HCT116 (cell line): Measurements from ENCODE around the gene CASTOR1. TPM values are rescaled to one million over a fixed set of nuclear protein-coding genes. Genes with fewer than 3 reads are reported as not detected.

Source experiments
- ATAC-seq: fragments of 200-7000 bp; cut with Tn5 transposase; 2 replicates; pipeline ENCODE4 v1.9.1; 2020; ENCODE audit warnings: mild to moderate bottlenecking, moderate library complexity
- BruUV-seq: library from RNA; stranded (reverse); fragments of 400-500 nt; replicated peaks from 2 replicates; lab custom pipeline; 2021; lab: Mats Ljungman, UMichigan
- CTCF ChIA-PET: fragments of 300-600 bp; sonication (Branson Sonifier 250); formaldehyde crosslinking; loops from one replicate; lab custom pipeline; 2021; ENCODE audit warnings: antibody characterized with exemption; lab: Charles Lee
- POLR2A ChIA-PET: fragments of 300-600, 350-600 bp; sonication (Branson Sonifier 250); formaldehyde crosslinking; loops from one replicate; lab custom pipeline; 2021; ENCODE audit warnings: antibody characterized with exemption; lab: Charles Lee
- RAD21 ChIA-PET, 2 experiments: fragments of 300-600 bp; sonication (Branson Sonifier 250); formaldehyde crosslinking; loops; one replicate each; lab custom pipeline; 2023; ENCODE audit warnings: low total read pairs in 2 of 2; ENCODE audit not compliant: uncharacterized antibody in 2 of 2, unreplicated experiment in 2 of 2, low non-redundant PET in 1 of 2; lab: Charles Lee
- DNase-seq: peaks from one replicate; pipeline ENCODE4 v3.0.0-alpha.2; 2010; ENCODE audit warnings: low read depth, low spot score
- H2AFZ ChIP-seq: fragments of 200-600 bp; shearing (Covaris generic), sonication (generic); 2 replicates; pipeline ENCODE4 v1.6.1; 2017; ENCODE audit warnings: low read depth, mixed run types, mixed read lengths, antibody characterized with exemption, low read length; ENCODE audit not compliant: poor library complexity, severe bottlenecking
- H3K27ac ChIP-seq: 2 replicates; pipeline ENCODE4 v1.5.1; 2012; ENCODE audit warnings: low read depth, low read length
- H3K27me3 ChIP-seq: fragments of 200-600 bp; sonication (generic); 2 replicates; pipeline ENCODE4 v1.6.1; 2016; ENCODE audit warnings: mixed run types, low read length, mixed read lengths; ENCODE audit not compliant: insufficient read depth
- H3K36me3 ChIP-seq, 2 experiments: fragments of 200-500 bp in 1 of 2; fragments of 200-600 bp in 1 of 2; sonication (Bioruptor generic) in 1 of 2; sonication (generic) in 1 of 2; 2 replicates each; pipeline versions ENCODE4 v1.5.1 to v1.6.1; 2014 to 2016; ENCODE audit warnings: low read length in 2 of 2, inconsistent platforms in 1 of 2, mixed read lengths in 1 of 2, mixed run types in 1 of 2; ENCODE audit not compliant: insufficient read depth in 2 of 2, control insufficient read depth in 1 of 2
- H3K4me1 ChIP-seq, 2 experiments: fragments of 200-600 bp in 1 of 2; sonication (generic) in 1 of 2; 2 replicates each; pipeline versions ENCODE4 v1.5.1 to v1.6.1; 2012 to 2017; ENCODE audit warnings: low read length in 2 of 2, inconsistent platforms in 1 of 2, mild to moderate bottlenecking in 1 of 2, mixed read lengths in 1 of 2, mixed run types in 1 of 2, moderate library complexity in 1 of 2; ENCODE audit not compliant: insufficient read depth in 2 of 2, control insufficient read depth in 1 of 2
- H3K4me2 ChIP-seq: fragments of 200-600 bp; sonication (generic); 2 replicates; pipeline ENCODE4 v1.6.1; 2017; ENCODE audit warnings: mixed run types, low read length, mixed read lengths
- H3K4me3 ChIP-seq, 2 experiments: fragments of 200-600 bp in 1 of 2; sonication (generic) in 1 of 2; replicated peaks in 1 of 2; 2 replicates each; pipeline ENCODE4 v1.5.1; 2011 to 2016; ENCODE audit warnings: low read length in 2 of 2, control low read depth in 1 of 2, low read depth in 1 of 2, mild to moderate bottlenecking in 1 of 2, mixed read lengths in 1 of 2, mixed run types in 1 of 2
- H3K79me2 ChIP-seq: fragments of 200-600 bp; sonication (generic); 2 replicates; pipeline ENCODE4 v1.6.1; 2017; ENCODE audit warnings: mild to moderate bottlenecking, mixed run types, low read length, moderate library complexity, mixed read lengths; ENCODE audit not compliant: insufficient read depth
- H3K9ac ChIP-seq: fragments of 200-600 bp; sonication (generic); 2 replicates; pipeline ENCODE4 v1.6.1; 2016; ENCODE audit warnings: low read length, mixed read lengths
- H3K9me2 ChIP-seq: fragments of 200-600 bp; sonication (generic), shearing (Covaris generic); 2 replicates; pipeline ENCODE4 v1.6.1; 2017; ENCODE audit warnings: mixed run types, mild to moderate bottlenecking, moderate library complexity; ENCODE audit not compliant: insufficient read depth
- H3K9me3 ChIP-seq, 2 experiments: fragments of 200-500 bp in 1 of 2; fragments of 200-600 bp in 1 of 2; sonication (Bioruptor generic) in 1 of 2; sonication (generic) in 1 of 2; 2 replicates each; pipeline ENCODE4 v1.6.1; 2014 to 2017; ENCODE audit warnings: low read length in 2 of 2, mixed read lengths in 2 of 2, inconsistent platforms in 1 of 2, low read depth in 1 of 2, mild to moderate bottlenecking in 1 of 2, mixed run types in 1 of 2, moderate library complexity in 1 of 2; ENCODE audit not compliant: control insufficient read depth in 1 of 2, insufficient read depth in 1 of 2
- H4K20me1 ChIP-seq: fragments of 200-600 bp; sonication (generic), shearing (Covaris generic); 2 replicates; pipeline ENCODE4 v1.6.1; 2017; ENCODE audit warnings: mixed run types, mild to moderate bottlenecking, moderate library complexity; ENCODE audit not compliant: insufficient read depth
- CBX3 ChIP-seq: IDR thresholded peaks from 2 replicates; pipeline ENCODE4 v1.6.1; 2012; ENCODE audit warnings: low read depth
- ELF1 ChIP-seq: IDR thresholded peaks from 2 replicates; pipeline ENCODE4 v1.6.1; 2012; ENCODE audit warnings: low read depth, borderline replicate concordance
- EZH2phosphoT487 ChIP-seq: fragments of 200-600 bp; IDR thresholded peaks from 2 replicates; pipeline ENCODE4 v1.6.1; 2018; ENCODE audit warnings: antibody characterized with exemption, borderline replicate concordance
- FOSL1 ChIP-seq: IDR thresholded peaks from 2 replicates; pipeline ENCODE4 v1.6.1; 2012; ENCODE audit warnings: low read depth
- MAX ChIP-seq: IDR thresholded peaks from 2 replicates; pipeline ENCODE4 v1.6.1; 2012
- POLR2AphosphoS5 ChIP-seq: IDR thresholded peaks from 2 replicates; pipeline ENCODE4 v1.6.1; 2011; ENCODE audit warnings: mild to moderate bottlenecking, low read depth, low read length, moderate library complexity
- RAD21 ChIP-seq: IDR thresholded peaks from 2 replicates; pipeline ENCODE4 v1.6.1; 2012; ENCODE audit warnings: low read depth, mild to moderate bottlenecking
- SIN3A ChIP-seq: IDR thresholded peaks from 2 replicates; pipeline ENCODE4 v1.6.1; 2012; ENCODE audit warnings: low read depth
- SP1 ChIP-seq: IDR thresholded peaks from 2 replicates; pipeline ENCODE4 v1.6.1; 2012; ENCODE audit warnings: low read depth
- SRF ChIP-seq: IDR thresholded peaks from 2 replicates; pipeline ENCODE4 v1.6.1; 2012; ENCODE audit warnings: low read depth
- YY1 ChIP-seq: IDR thresholded peaks from 2 replicates; pipeline ENCODE4 v1.6.1; 2011; ENCODE audit warnings: low read length, low read depth, moderate library complexity, mild to moderate bottlenecking; ENCODE audit not compliant: insufficient replicate concordance; ENCODE audit errors: extremely low read depth
- ZBTB33 ChIP-seq: IDR thresholded peaks from 2 replicates; pipeline ENCODE4 v1.6.1; 2011; ENCODE audit warnings: mild to moderate bottlenecking, low read length, moderate library complexity; ENCODE audit not compliant: insufficient replicate concordance; ENCODE audit errors: extremely low read depth
- ZFX ChIP-seq: fragments of 450-650 bp; IDR thresholded peaks from 2 replicates; pipeline ENCODE4 v1.6.1; 2017
- intact Hi-C: fragments of 100-400 bp; cut with micrococcal nuclease; formaldehyde crosslinking; loops from 2 replicates; pipeline ENCODE4 v1.10.0; 2022
- total RNA-seq: library from RNA; stranded (reverse); gene quantifications from one replicate; pipeline ENCODE4 v1.2.1, GENCODE V29; 2021; ENCODE audit not compliant: unreplicated experiment

Gene CASTOR1
- total RNA-seq, 1 experiment from 2014 or later = 6.5 TPM

- H3K4me3 ChIP-seq = no peak overlapping the region
- no peaks in the 10 kb centered on the region for H3K9me2 ChIP-seq
- peak; percentile 7; the same call in 1 of the 2 replicates for ATAC-seq
- no peaks in the 10 kb centered on the region for H4K20me1 ChIP-seq
- H3K27ac ChIP-seq = no peak overlapping the region
- TF ChIP-seq ELF1 (no peak), CBX3 (no peak), MAX (no peak), POLR2AphosphoS5 (no peak), FOSL1 (no peak)
- peak overlapping the region; percentile 27 for H3K4me2 ChIP-seq
- peaks cover 5 to 17% of the 10 kb centered on the region in 2 experiments; a peak in 3 of 4 replicates for H3K4me1 ChIP-seq
- H3K36me3 ChIP-seq = no peaks in the 10 kb centered on the region
- POLR2A ChIA-PET = interaction anchor here (0.6 to 1.0 kb wide), 3 partner anchors 12 to 73 kb away, joined by 3 to 5 read pairs (median 3); partner anchors contain the start of gene CASTOR1
- intact Hi-C loops = no loop called here
- no peaks in the 10 kb centered on the region for H3K79me2 ChIP-seq
- no TSS peak for BruUV-seq
- RAD21 ChIA-PET = no interaction called here
- H3K9me3 ChIP-seq = no peaks in the 10 kb centered on the region
- H3K9ac ChIP-seq = peak overlapping the region; percentile 13; the same call in 1 of the 2 replicates
- H3K27me3 ChIP-seq = no peaks in the 10 kb centered on the region
- CTCF ChIA-PET = interaction anchor here (0.7 to 1.5 kb wide), 4 partner anchors 8 to 146 kb away, joined by 3 to 9 read pairs (median 4); no protein-coding TSS in a partner anchor
- DNase-seq = no peak
- no peak overlapping the region for H2AFZ ChIP-seq
These were observed 11.6 kb downstream of the CASTOR1 start for GRCh38 chr22:30277547-30278344.

GRCh38 chr22:30276039-30276438 is 13.3 kb downstream of the CASTOR1 start:
- intact Hi-C loops = no loop called here
- DNase-seq = no peak
- no peak overlapping the region for H3K4me3 ChIP-seq
- no peak overlapping the region for H3K9ac ChIP-seq
- H3K9me3 ChIP-seq = no peaks in the 10 kb centered on the region
- BruUV-seq = no TSS peak
- RAD21 ChIA-PET = no interaction called here
- H3K27me3 ChIP-seq = no peaks in the 10 kb centered on the region
- ATAC-seq = no peak
- peaks cover 5 to 17% of the 10 kb centered on the region in 2 experiments; a peak in 3 of 4 replicates for H3K4me1 ChIP-seq
- no peaks in the 10 kb centered on the region for H3K9me2 ChIP-seq
- H3K4me2 ChIP-seq = no peak overlapping the region
- H3K36me3 ChIP-seq = no peaks in the 10 kb centered on the region
- H3K27ac ChIP-seq = no peak overlapping the region
- no peaks in the 10 kb centered on the region for H4K20me1 ChIP-seq
- POLR2A ChIA-PET = no interaction called here
- H2AFZ ChIP-seq = no peak overlapping the region
- CTCF ChIA-PET = interaction anchor here (0.8 kb wide), 1 partner anchor 12 kb away, joined by 3 read pairs; no protein-coding TSS in a partner anchor
- no peaks in the 10 kb centered on the region for H3K79me2 ChIP-seq
- TF ChIP-seq ZFX (no peak), MAX (no peak), SP1 (no peak), ZBTB33 (no peak), RAD21 (no peak), ELF1 (no peak), SRF (no peak), EZH2phosphoT487 (no peak), YY1 (no peak), SIN3A (no peak), CBX3 (no peak)
